Measurements from ENCODE around the gene FBXW11.
"Not testable (repeated sequence)": the region's sequence is repeated elsewhere in the genome, so short reads cannot be mapped to it uniquely, and the experiment has no call there.

Gene FBXW11

DNA sequence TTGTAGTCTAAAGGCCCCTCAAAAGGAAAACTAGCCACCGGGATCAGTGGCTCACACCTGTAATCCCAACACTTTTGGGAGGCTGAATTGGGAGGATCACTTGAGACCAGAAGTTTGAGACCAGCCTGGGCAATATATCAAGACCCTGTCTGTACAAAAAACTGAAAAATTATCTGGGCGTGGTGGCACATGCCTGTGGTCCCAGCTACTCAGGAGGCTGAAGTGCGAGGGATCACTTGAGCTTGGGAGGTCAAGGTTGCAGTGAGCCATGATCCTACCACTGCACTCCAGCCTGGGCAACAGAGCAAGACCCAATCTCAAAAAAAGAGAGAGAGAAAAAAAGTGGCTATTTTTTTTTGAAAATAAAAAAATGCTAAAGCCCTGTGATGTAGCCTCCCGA, 55.2 kb downstream of the FBXW11 start:
- DNase-seq: no peak

DNA sequence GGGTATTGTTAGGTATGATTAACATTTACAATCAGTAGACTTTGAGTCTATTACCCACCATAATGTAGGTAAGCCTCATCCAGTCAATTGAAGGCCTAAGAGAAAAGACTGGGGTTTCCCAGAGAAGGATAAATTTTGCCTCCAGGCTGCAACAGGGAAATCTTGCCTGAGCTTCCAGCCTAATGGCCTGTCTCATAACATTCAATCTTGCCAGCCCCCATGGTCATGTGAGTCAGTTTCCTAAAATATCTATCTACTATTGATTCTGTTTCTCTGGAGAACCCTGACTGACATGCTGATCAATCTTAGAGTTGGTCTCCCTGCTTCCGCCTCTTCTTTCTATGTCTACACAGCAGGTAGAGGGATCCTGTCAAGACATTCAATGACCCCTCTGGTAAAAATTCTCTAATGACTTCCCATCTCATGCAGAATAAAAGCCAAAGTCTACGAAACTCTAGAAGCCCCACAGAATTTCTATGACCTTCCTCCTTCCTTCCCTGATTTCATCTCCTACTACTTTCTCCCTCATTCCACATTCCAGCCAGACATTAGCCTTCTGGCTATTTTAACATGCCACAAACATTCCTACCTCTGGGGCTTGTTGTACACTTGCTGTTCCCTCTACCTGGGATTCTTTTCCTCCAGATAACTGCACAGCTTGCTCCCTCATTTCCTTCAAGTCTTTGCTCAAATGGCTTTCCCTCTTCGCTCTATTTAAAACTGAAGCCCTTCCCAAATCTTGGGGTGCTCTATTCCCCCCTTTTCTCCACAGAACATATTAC, 60.2 kb downstream of the FBXW11 start:
- DNase-seq: no peak

DNA sequence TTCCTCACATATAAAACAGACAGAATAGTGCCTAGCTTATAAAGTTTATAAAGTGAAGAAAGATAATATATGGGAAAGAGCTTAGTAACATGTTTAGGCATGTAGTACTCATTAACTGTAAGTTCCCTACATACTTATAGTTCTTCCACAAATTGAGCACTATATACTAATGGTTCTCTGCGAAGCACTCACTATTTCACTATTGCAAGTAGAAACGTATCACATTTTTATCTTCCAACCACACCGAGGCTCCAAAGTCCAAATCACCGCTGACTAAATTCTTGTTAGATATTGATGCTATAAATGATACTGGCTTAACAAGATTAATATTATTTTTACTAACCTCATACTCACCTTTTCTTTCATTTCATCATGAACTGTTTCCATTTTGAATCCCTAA, 61.0 kb downstream of the FBXW11 start:
- DNase-seq: no peak

DNA sequence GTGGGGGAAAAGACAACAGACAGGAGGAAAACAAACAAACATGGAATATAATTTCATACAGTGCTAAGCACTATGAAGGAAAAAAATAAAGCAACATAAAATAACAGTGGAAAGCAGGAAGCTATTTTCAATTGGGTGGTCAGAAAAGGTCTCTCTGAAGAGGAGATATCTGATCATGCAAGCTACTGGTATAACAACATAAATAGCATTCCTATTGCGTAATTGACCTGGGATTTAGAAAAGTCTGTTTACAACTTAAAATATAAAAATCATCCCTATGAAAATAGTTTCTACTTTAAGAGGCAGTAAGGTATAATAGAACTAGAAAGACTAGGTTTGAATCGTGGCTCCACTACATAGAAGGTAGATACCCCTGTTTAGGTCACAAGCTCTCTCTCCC, 61.4 kb downstream of the FBXW11 start:
- no peak for DNase-seq

DNA sequence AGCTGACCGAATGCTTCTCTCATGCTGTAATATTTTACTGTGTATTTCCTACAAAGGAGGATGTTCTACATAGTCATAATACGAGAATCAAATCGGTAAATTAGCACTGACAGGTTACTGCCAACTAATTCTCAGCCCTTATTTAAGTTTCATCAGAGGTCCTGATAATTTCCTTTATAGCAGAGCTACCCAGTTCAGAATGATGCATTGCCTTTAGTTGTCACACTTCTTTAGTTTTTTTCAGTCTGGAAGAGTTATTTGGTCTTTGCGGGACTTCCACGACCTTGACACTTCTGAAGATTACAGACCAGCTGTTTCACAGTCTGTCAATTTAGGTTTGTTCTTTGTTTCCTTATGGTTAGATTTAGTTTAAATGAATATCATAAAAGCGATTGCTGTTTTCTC, 64.3 kb downstream of the FBXW11 start:
- not testable (repeated sequence) for DNase-seq

DNA sequence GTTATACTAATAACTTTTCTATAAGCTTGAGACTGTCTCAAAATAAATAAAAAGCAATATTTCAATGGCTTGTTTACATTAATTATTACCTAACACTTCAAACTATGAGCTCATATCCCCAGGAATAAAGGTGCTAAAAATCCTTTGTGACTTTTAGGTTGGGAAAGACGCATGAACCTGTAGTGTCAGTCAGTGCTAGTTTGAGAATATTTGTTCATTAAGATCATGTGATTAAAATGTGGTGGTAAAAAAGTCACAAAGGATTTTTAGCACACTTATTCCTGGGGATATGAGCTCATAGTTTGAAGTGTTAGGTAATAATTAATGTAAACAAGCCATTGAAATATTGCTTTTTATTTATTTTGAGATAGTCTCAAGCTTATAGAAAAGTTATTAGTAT, 64.8 kb downstream of the FBXW11 start:
- not testable (repeated sequence) for DNase-seq

DNA sequence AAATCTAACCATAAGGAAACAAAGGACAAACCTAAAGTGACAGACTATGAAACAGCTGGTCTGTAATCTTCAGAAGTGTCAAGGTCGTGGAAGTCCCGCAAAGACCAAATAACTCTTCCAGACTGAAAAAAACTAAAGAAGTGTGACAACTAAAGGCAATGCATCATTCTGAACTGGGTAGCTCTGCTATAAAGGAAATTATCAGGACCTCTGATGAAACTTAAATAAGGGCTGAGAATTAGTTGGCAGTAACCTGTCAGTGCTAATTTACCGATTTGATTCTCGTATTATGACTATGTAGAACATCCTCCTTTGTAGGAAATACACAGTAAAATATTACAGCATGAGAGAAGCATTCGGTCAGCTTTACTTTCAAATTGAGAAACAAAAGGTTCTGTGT, 65.2 kb downstream of the FBXW11 start:
- DNase-seq: not testable (repeated sequence)

DNA sequence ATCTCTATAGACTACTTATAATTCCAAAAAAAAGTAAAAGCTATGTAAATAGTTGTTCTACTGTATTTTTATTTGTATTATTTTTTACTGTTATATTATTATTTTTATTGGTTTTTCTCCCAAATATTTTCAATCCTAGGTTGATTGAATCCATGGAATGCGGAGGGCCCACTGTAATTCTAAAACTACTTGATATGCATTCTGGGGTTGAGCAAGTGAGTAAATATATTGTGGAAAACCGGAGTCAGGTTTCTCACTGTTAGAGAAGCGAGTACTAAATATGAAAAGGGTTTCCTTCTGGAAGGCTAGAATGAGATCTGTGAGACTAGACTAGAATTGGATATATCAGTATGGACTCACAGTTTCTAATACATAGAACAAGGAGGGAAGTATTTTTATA, 66.5 kb downstream of the FBXW11 start:
- no peak for DNase-seq

DNA sequence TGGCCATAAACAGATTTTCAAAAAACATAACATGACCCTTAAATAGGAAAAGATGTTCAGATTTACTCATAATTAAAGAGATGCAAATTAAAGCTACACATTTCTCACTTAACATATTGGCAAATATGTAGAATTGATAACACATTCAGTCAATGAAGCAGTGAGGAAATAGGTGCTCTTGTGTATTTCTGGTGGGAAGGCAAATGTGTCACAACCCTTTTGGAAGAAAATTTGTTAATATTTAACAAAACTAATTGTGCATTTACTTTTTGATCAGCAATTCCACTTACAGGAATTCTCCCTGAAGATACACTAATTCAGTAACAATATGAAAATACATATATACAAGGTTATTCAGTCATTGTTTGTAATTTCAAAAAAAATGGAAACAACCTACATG, 68.1 kb downstream of the FBXW11 start:
- DNase-seq: no peak

DNA sequence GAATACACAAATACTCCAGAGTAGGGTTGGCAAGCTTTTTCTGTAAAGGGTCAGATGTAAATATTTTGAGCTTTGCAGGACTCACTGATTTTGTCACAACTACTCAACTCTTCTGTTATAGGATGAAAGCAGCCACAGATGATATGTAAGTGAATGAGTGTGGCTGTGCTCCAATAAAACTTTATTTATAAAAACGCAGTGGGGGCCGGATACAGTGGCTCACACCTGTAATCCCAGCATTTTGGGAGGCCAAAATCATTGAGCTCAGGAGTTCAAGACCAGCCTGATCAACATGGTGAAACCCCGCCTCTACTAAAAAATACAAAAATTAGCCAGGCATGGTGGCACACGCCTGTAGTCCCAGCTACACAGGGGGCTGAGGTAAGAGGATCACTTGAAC, 69.1 kb downstream of the FBXW11 start:
- no peak for DNase-seq

DNA sequence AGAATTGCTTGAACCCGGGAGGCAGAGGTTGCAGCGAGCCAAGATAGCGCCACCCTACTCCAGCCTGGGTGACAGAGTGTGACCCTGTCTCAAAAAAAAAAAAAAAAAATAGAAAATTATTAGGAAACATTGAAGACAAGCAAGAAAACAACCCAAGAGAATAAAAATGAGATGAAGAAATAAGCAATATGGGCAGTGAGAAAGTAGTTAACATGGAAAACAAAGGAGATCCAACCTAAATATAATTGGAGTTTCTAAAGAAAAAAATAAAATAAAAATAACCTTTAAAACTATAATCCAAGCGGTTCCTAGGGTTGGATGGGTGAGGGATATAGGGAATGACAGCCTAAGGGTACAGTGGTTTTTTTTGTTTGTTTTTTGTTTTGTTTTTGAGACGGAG, 71.9 kb downstream of the FBXW11 start:
- DNase-seq: no peak

DNA sequence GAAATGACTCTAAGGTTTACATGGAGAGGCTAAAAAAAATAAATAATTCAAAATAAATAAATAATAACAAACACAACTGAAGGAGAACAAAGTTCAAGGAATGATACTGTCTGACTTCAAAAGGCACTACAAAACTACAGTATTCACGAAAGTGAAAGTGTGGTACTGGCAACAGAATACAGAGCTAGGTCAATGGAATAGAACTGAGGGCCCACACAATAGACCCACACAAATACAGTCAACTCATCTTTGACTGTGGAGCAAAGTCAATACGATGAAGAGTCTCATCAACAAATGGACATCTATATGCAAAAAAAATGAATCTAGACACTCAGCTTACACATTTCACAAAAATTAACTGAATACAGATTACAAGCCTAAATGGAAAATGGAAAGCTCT, 75.3 kb downstream of the FBXW11 start:
- DNase-seq: no peak

DNA sequence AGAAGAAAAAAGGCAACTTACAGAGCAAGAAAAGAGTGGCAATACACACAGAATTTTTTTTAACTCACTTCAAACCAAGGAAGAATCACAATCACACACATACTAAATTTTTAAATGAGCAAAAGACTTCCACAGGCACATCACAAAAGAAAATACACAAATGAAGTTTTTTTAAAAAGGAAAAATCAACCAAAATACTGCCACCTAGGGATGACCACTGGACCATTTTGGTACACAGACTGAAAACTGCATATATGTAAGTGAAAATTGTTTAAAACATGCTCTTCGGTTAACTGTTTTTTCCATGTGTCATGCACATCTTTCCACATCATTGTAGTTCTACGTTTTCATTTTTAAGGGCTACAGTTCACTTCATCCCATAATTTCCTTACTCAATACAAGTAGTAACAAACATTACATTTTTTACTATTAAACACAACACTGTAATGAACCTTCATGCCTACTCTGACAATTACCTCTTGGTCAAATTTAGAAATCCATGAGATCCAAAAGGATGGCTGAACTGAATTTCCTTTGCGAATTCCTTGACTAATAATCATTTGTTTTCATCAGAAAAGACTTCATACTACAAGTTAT, 79.0 kb downstream of the FBXW11 start:
- no peak for DNase-seq

DNA sequence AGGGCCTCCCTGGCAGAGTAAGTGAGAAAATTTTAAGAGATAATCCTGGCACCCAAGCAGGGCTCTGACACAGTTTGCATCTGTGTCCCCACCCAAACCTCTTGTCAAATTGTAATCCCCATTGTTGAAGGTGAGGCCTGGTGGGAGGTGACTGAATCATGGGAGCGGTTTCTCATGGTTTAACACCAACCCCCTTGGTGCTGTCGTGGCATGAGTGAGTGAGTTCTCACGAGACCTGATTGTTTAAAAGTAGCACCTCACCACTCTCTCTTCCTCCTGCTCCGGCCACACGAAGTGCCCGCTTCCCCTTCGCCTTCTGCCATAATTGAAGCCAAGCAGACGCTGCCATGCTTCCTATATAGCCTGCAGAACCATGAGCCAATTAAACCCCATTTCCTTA, 80.1 kb downstream of the FBXW11 start:
- no peak for DNase-seq

DNA sequence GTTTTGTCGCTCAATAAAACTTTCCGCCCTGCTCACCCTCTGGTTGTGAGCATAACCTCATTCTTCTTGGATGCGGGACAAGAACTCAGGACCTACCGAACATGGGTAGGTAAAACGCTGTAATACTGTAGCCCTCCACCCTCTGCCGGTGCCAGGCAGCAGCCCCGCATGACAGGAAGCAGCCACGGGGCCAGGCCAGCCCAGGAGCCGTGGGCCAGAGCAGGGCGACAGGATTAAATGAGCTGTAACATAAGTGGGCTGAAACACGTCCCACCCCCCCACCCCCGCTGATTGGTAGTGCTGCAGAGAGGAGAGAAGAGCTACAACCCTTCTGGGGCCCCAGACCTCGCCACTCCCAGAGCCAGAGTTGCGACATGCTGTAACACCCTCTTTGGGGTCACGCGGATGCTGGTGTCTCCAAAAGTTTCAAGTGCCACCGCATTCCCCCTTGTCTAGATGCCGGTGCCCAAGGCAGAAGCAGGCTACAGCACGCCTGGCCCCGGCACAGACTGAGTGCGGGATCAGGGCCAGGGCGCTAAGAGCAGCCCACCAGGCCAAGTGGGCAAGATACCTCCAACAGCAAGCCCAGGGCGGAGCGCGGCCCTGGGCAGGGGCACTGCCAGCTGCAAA, 81.8 kb downstream of the FBXW11 start:
- no peak for DNase-seq

DNA sequence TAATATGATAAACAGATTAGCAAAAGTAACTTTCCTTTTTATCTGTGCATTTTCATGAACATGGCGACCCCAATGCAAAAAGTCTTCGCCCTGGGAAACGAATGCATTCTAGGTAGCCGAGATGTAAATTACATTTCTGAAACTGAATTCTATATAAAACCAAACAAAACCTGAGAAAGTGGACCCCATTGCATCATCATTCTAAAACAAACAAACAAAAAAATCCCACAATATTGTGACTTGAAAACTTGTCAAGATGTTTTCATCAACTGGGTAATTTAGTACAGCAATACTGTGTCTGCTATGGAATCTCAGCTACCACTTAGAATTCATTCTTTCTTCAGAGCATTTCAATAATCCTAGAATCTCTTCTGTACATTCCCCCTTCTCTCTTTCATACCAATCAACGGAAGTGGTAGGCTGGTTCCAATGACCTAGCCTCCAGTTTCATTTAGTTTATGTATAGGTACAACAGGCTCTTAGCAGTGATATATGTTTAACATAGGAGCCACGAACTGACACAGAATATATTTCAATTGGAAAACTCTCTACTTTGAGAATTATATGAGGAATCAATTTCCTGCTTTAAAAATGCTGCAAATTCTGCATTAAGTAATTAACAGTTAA, 85.6 kb downstream of the FBXW11 start:
- no peak for DNase-seq

DNA sequence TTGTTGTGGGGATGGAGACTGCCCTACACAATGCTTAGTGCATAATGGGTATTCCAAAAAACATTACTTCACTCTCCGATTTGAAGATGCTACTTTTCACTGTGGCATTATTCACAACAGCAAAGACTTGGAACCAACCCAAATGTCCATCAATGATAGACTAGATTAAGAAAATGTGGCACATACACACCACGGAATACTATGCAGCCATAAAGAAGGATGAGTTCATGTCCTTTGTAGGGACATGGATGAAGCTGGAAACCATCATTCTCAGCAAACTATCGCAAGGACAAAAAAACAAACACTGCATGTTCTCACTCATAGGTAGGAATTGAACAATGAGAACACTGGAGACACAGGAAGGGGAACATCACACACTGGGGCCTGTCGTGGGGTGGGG, 90.7 kb downstream of the FBXW11 start:
- not testable (repeated sequence) for DNase-seq

DNA sequence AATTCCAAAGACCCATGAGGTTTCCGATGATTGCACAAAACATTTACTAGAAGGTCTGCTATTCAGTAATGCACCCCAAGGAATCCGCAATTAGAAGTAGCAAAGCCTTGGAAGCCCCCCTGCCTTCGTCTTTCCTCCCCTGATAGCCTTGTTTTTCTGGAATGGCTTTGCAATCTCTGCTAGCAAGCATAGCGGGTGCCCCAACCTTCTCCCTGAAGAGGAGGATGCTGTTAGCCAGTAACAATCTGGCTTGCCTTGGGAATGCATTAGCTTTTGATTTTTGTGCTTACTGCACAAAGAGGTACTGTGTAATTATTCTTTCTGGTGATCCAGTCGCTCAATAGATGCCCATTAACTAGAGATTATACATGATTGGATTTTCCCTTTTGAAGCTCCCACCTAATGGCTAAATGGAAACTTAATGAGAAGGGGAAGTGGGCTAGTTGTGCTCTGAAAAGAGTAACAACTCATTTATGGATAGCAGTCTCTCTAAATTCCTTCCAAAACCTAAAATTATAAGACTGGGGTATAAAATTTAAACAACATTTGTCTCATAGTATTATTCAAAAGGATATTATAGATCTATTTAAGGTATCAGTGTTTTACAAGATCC, 91.6 kb downstream of the FBXW11 start:
- no peak for DNase-seq

DNA sequence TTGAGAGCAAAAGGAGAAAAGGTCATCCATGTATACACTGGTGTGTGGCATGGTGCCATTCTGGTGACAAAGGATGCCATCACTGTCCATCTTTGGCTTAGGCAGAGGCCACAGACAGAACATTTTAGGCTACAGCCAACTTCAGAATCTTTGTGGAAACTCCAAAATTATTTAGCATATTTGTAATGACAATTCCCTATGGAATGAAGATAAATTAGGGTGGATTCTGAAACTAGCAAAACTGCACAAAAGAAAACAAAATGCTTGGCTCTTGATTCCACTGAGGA, 92.5 kb downstream of the FBXW11 start:
- DNase-seq: no peak

DNA sequence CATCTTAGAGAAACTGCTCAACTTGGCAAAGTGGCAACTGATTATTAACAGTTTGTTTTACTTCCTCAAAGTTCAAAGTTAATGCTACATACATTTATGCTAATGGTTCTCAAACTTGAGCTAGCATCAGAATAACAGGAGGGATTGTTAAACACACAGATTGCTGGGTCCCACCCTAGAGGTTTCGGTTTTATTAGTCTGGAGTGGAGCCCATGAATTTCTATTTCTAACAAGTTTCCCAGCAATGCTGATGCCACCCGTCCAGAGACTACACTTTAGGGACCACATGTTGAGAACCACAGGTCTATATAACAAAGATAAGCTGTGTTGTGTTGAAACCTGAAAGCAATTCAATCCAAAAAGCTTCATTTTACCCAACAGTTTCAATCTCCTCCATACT, 95.3 kb downstream of the FBXW11 start:
- DNase-seq: no peak

DNA sequence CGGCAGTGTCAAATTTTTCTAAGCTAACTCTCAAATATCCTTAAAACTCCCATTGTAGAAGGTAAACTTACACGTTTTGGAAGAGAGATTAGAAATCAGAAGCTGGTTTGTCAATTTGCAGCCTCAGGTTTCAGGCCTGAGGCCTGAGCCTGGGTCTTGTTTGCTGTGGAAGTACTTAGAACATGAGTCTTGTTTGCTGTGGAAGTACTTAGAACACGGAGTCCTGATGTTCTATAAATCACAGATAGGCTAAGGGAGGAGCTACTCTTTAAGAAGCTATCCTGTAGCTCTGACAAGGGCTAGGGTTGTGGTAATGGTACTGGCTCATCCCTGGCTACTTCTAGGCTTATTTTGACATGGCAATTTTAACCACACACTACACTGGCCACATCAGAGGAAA, 97.8 kb downstream of the FBXW11 start:
- no peak for DNase-seq

DNA sequence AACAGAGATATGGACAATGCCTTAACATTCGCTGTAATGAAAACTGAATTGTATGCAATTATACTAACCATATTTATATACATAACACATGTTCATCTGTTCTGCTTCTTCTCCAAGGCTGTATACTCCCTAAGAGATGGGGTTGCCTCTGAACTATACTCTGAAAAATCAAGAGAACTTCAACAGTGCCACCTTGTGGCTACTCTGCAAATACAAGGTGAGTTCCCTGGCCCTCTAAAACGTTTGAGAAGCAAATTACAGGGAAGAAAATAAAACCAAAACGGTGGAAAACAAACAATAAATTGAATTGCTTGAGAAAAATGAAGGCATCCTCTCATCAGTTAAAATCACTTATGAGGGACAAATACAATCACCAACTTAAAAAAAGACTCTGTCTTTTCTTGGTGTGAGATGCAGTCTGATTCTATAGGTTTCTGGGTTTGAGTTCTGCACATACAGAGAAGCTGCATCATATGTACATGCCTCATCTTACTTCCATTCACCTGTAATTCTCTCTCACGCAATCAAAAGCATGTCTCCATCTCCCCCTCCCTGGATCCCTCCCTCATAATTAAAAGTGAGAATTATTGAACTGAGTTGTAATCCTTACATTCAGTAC, 98.6 kb downstream of the FBXW11 start:
- DNase-seq: peak; percentile 34
